Neural cell (in vitro differentiated cells): ENCODE measurements around the gene TRA2A.

Experiments
- EZH2 ChIP-seq: fragments of 200-600, 300-800 bp; shearing (Covaris generic), sonication (generic); IDR thresholded peaks from 2 replicates; pipeline ENCODE4 v1.6.1; 2014; ENCODE audit warnings: antibody characterized with exemption, low read length, borderline replicate concordance, mild to moderate bottlenecking; ENCODE audit not compliant: insufficient read depth, poor library complexity, severe bottlenecking
- RAD21 ChIP-seq: fragments of 450-650 bp; conservative IDR thresholded peaks from 2 replicates; pipeline ENCODE4 v1.6.1; 2014; ENCODE audit warnings: antibody characterized with exemption, mild to moderate bottlenecking, moderate library complexity
- TAF1 ChIP-seq: IDR thresholded peaks from 2 replicates; pipeline ENCODE4 v1.6.1; 2012; ENCODE audit warnings: low read depth
- TF ChIP-seq, protein P1 (sequence below): fragments of 450-650 bp; IDR thresholded peaks from 2 replicates; pipeline ENCODE4 v1.5.1; 2014; ENCODE audit warnings: antibody characterized with exemption, mild to moderate bottlenecking, moderate library complexity; ENCODE audit not compliant: poor library complexity, severe bottlenecking

DNA sequence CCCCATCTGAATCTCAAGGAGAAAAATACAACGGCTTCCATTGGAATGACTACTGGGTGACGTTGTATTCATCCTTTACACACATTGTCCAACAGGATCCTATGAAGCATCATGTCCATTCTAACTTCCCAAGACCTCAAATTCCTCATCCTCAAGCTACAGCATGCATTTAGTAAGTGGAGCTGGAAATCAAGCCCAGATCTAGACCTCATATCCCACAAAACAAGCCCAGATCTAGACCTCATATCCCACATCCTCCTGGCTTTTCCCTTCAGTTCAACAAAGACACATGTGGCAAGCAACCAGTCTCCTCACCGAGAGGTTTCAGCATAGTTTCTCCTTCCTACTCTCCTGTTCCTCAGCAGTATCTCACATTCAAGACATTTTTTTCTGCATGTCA is 73.7 kb downstream of the TRA2A start:
- no peak for TF ChIP-seq EZH2
- TF ChIP-seq, protein P1, sequence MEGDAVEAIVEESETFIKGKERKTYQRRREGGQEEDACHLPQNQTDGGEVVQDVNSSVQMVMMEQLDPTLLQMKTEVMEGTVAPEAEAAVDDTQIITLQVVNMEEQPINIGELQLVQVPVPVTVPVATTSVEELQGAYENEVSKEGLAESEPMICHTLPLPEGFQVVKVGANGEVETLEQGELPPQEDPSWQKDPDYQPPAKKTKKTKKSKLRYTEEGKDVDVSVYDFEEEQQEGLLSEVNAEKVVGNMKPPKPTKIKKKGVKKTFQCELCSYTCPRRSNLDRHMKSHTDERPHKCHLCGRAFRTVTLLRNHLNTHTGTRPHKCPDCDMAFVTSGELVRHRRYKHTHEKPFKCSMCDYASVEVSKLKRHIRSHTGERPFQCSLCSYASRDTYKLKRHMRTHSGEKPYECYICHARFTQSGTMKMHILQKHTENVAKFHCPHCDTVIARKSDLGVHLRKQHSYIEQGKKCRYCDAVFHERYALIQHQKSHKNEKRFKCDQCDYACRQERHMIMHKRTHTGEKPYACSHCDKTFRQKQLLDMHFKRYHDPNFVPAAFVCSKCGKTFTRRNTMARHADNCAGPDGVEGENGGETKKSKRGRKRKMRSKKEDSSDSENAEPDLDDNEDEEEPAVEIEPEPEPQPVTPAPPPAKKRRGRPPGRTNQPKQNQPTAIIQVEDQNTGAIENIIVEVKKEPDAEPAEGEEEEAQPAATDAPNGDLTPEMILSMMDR: no peak
- no peak for TF ChIP-seq RAD21
- no peak for TF ChIP-seq TAF1
